ENCODE results near the gene EHHADH. TPM values are rescaled to one million over a fixed set of nuclear protein-coding genes. Genes with fewer than 3 reads are reported as not detected.

Gene EHHADH
- total RNA-seq, 4 donors from 2014 or later = 2.6 to 7.2 (median 3.3) TPM

DNA sequence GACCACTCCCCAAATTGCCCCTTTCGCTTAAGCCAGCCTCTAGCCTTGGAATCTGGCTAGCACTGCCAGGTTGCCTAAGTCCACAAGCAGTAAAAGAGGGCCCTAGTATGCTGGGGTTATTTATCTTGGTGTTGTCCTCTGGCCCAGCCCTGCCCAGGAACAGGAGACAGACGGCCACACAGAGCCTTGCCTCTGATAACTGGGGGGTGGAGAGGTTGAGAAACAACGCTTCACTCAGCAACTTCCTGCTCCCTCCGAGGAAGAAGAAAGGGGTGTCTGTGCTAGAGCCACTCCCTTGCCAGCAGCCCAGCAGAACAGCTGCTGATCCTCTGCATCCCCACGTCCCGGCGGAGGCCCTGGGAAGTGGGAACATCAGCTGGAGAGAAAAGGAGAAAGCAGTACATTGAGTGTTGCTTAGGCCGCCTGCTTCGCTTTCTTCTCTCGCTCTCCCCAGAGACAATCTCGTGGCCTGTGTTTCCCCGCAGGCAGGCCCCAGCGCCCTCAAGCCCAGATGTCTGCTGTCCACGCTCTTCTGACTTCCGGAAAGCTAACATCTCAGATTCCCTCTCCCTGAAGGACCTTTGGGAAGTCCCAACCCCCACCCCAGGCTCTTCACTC is 78.4 kb downstream of the EHHADH start:
- no peak overlapping the region for H3K4me3 ChIP-seq
- no peaks in the 10 kb centered on the region for H3K9me3 ChIP-seq
- intact Hi-C loops (cut with DNase I; ENCODE audit: low total_unique reads) = no loop called here
- no peaks in the 10 kb centered on the region for H3K36me3 ChIP-seq
- no peak for DNase-seq
- no peaks in the 10 kb centered on the region for H3K4me1 ChIP-seq
- H3K27ac ChIP-seq = no peak overlapping the region
- no peaks in the 10 kb centered on the region for H3K27me3 ChIP-seq
- TF ChIP-seq POLR2A (IDR thresholded peaks at IDR 0.05) = no peak
- TF ChIP-seq, protein P1, sequence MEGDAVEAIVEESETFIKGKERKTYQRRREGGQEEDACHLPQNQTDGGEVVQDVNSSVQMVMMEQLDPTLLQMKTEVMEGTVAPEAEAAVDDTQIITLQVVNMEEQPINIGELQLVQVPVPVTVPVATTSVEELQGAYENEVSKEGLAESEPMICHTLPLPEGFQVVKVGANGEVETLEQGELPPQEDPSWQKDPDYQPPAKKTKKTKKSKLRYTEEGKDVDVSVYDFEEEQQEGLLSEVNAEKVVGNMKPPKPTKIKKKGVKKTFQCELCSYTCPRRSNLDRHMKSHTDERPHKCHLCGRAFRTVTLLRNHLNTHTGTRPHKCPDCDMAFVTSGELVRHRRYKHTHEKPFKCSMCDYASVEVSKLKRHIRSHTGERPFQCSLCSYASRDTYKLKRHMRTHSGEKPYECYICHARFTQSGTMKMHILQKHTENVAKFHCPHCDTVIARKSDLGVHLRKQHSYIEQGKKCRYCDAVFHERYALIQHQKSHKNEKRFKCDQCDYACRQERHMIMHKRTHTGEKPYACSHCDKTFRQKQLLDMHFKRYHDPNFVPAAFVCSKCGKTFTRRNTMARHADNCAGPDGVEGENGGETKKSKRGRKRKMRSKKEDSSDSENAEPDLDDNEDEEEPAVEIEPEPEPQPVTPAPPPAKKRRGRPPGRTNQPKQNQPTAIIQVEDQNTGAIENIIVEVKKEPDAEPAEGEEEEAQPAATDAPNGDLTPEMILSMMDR (IDR thresholded peaks at IDR 0.05) = no peak

DNA sequence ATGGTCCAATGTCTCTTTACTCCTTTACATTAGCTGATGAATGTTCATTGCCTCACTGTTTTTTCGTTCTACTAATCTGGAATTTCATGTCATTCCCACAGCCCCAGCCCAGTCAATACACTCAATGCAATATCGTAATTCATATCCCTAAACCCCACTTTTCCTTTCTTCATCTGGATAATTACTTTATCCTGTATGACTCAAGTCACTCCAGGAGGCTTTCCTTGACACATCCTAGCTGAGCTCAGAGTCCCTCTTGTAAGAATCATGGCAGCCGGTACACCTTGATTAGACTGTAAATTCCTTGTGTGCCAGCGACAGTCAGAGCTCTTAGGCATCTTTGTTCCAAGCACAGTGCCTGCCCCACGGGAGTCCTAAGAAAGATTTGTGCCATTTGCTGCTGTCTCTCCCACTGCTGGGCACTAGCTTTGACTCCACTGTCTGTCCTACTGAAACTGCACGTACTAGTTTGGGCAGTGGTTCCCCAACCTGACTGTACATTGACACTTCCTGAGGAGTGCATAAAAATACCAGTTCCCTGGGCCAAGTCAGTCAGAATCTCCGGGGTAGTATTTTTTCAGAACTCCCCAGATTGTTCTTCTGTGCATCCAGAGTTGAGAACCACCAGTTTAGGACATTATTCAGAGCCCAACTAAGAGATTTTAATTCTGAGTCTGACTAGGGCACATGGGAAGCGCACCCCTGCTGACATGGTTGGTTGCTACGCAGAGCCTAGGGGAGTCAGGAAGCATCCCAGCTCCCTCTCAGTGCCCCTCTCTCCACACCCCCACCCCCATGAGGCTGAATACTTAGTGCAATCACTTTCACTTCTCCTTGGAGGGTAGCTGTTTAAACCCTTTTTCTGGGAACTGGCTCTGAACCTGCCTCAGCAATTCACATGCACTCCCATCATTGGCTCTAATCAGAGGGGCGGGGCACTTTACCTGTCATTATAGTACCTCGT is 81.5 kb downstream of the EHHADH start:
- Histone ChIP-seq H3K9me3 (no peaks in the 10 kb centered on the region), H3K27ac (no peak overlapping the region), H3K4me1 (no peaks in the 10 kb centered on the region), H3K4me3 (no peak overlapping the region), H3K27me3 (no peaks in the 10 kb centered on the region), H3K36me3 (no peaks in the 10 kb centered on the region)
- intact Hi-C loops (cut with DNase I; ENCODE audit: low total_unique reads) = no loop called here
- DNase-seq = no peak
- TF ChIP-seq, protein P1 (IDR thresholded peaks at IDR 0.05) = no peak
- TF ChIP-seq POLR2A (IDR thresholded peaks at IDR 0.05) = no peak

DNA sequence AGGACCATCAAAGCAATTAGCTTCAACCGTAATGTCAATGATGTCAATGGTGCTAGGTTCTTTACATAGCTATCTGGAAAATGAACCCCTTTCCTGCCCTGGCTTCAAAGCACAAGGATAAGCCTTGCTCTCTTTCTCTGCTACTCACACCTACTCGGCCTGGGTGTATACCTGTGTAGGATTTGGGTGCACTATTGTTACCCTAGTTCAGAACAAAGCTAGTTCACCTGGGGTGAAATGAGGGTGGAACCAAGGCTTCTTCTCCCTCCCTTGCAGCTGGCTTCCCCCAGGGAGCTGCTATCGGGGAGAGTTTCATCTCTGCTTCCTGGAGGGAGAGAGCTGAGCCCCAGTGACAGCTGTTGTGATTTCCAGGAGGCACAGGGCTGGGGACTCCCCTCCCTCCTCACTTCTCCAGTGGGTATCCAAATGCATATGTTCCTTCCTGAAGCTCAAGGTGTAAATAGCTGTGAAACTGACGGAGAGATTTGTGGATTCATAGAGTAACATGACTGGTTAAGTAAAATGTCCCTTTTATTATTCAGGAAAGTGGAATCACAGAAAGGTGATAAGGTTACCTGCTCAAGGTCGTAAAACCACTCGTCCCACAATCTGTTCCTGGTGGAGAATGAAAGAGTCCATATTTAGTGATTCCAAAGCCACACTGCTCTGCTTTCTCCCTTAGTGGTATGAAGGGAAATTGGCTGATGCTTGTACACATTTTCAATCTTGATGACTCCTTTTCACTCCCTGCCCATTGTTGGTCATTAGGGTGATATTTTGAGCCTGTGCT is 89.2 kb downstream of the EHHADH start:
- H3K27me3 ChIP-seq = no peaks in the 10 kb centered on the region
- no peak for TF ChIP-seq POLR2A (IDR thresholded peaks at IDR 0.05)
- TF ChIP-seq, protein P1 (IDR thresholded peaks at IDR 0.05) = no peak
- H3K9me3 ChIP-seq = no peaks in the 10 kb centered on the region
- intact Hi-C loops (cut with DNase I; ENCODE audit: low total_unique reads) = no loop called here
- no peak for DNase-seq
- H3K4me1 ChIP-seq = no peaks in the 10 kb centered on the region
- H3K36me3 ChIP-seq = no peaks in the 10 kb centered on the region
- no peak overlapping the region for H3K27ac ChIP-seq
- H3K4me3 ChIP-seq = no peak overlapping the region

DNA sequence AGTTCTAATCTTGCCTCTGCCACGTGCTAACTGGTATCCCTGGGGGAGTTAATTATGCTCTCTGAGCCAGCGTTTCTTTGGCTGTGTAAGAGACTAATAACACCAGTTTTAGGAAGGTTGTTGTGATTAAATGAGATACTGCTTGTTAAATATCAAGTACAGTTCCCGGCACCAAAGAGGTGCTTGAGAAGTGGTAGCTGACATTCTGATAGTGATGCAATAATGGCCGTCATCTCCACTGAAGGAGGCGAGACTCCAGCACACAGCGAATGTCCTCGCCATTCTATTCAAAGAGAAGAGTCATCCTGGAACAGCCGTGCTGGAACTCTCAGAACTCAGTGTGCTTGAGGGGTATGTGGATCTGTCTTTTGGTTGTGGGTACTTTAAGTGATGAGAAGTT is 91.2 kb downstream of the EHHADH start:
- H3K36me3 ChIP-seq = no peaks in the 10 kb centered on the region
- TF ChIP-seq POLR2A (IDR thresholded peaks at IDR 0.05) = no peak
- TF ChIP-seq, protein P1 (IDR thresholded peaks at IDR 0.05) = no peak
- H3K9me3 ChIP-seq = no peaks in the 10 kb centered on the region
- no peaks in the 10 kb centered on the region for H3K4me1 ChIP-seq
- DNase-seq = no peak
- intact Hi-C loops (cut with DNase I; ENCODE audit: low total_unique reads) = no loop called here
- no peaks in the 10 kb centered on the region for H3K27me3 ChIP-seq
- H3K4me3 ChIP-seq = no peak overlapping the region
- no peak overlapping the region for H3K27ac ChIP-seq

Data from uterus (tissue), 4 donors.